GM23338 (cell line): Measurements from ENCODE around the gene NIPAL3. TPM values are rescaled to one million over a fixed set of nuclear protein-coding genes. Genes with fewer than 3 reads are reported as not detected.

Experiments used
- ATAC-seq: fragments of 200-7000 bp; cut with Tn5 transposase; 3 replicates; pipeline ENCODE4 v1.9.1; 2020
- DNase-seq: peaks from one replicate; pipeline ENCODE4 v3.0.0-alpha.2; 2015; ENCODE audit warnings: low spot score
- H2AFZ ChIP-seq: fragments of 200-600 bp; sonication (generic); 2 replicates; pipeline ENCODE4 v1.8.0; 2016; ENCODE audit warnings: antibody characterized with exemption, mild to moderate bottlenecking, moderate library complexity
- H3F3A ChIP-seq: fragments of 200-600 bp; sonication (generic); replicated peaks from 2 replicates; pipeline ENCODE4 v1.8.0; 2017; ENCODE audit warnings: antibody characterized with exemption, mixed run types, low read depth
- H3K27ac ChIP-seq: fragments of 200-600 bp; sonication (generic); 2 replicates; pipeline ENCODE4 v1.6.1; 2016; ENCODE audit warnings: low read depth
- H3K27me3 ChIP-seq: fragments of 200-600 bp; sonication (generic); 2 replicates; pipeline ENCODE4 v1.8.0; 2016; ENCODE audit warnings: mild to moderate bottlenecking, mixed run types, moderate library complexity; ENCODE audit not compliant: insufficient read depth
- H3K36me3 ChIP-seq: fragments of 200-600 bp; sonication (generic); 2 replicates; pipeline ENCODE4 v1.8.0; 2016; ENCODE audit warnings: mild to moderate bottlenecking; ENCODE audit not compliant: insufficient read depth
- H3K4me1 ChIP-seq: fragments of 200-600 bp; sonication (generic); 2 replicates; pipeline ENCODE4 v1.8.0; 2016; ENCODE audit warnings: mild to moderate bottlenecking, moderate library complexity; ENCODE audit not compliant: insufficient read depth
- H3K4me2 ChIP-seq: fragments of 200-600 bp; sonication (generic); 2 replicates; pipeline ENCODE4 v1.7.1; 2017; ENCODE audit warnings: mixed run types
- H3K4me3 ChIP-seq: fragments of 200-600 bp; sonication (generic); 2 replicates; pipeline ENCODE4 v1.6.1; 2016; ENCODE audit warnings: mixed run types
- H3K79me2 ChIP-seq: fragments of 200-600 bp; sonication (generic); replicated peaks from 2 replicates; pipeline ENCODE4 v1.8.0; 2017; ENCODE audit warnings: mild to moderate bottlenecking; ENCODE audit not compliant: insufficient read depth
- H3K9me2 ChIP-seq: fragments of 200-600 bp; sonication (generic); 2 replicates; pipeline ENCODE4 v1.8.0; 2017; ENCODE audit not compliant: insufficient read depth
- H4K20me1 ChIP-seq: fragments of 200-600 bp; sonication (generic); replicated peaks from 2 replicates; pipeline ENCODE4 v1.8.0; 2017; ENCODE audit warnings: mild to moderate bottlenecking; ENCODE audit not compliant: insufficient read depth
- H3K27ac Mint-ChIP-seq: 2 replicates; pipeline ENCODE4 v1.8.0; 2020; ENCODE audit warnings: inconsistent platforms, mild to moderate bottlenecking, moderate library complexity, mixed read lengths
- H3K27me3 Mint-ChIP-seq: 3 replicates; pipeline ENCODE4 v1.8.0; 2022; ENCODE audit warnings: low read depth, mild to moderate bottlenecking, moderate library complexity, mixed read lengths, inconsistent platforms; ENCODE audit not compliant: insufficient read depth, poor library complexity
- H3K36me3 Mint-ChIP-seq: 3 replicates; pipeline ENCODE4 v1.8.0; 2021; ENCODE audit warnings: low read depth, mild to moderate bottlenecking, inconsistent platforms, moderate library complexity, mixed read lengths
- H3K4me1 Mint-ChIP-seq: 3 replicates; pipeline ENCODE4 v1.8.0; 2020; ENCODE audit warnings: mild to moderate bottlenecking, inconsistent platforms, mixed read lengths
- H3K4me3 Mint-ChIP-seq: 3 replicates; pipeline ENCODE4 v1.8.0; 2021; ENCODE audit warnings: moderate library complexity, mild to moderate bottlenecking, inconsistent platforms, mixed read lengths
- H3K9me3 Mint-ChIP-seq: 3 replicates; pipeline ENCODE4 v1.8.0; 2020; ENCODE audit warnings: moderate library complexity, mild to moderate bottlenecking, inconsistent platforms, mixed read lengths
- CREB1 ChIP-seq: fragments of 250-450 bp; sonication (Bioruptor Pico); IDR thresholded peaks from 2 replicates; pipeline ENCODE4 v1.5.0; 2020; ENCODE audit warnings: low read depth, mild to moderate bottlenecking, moderate library complexity
- EZH2 ChIP-seq: fragments of 200-600 bp; sonication (generic); IDR thresholded peaks from one replicate; pipeline ENCODE4 v1.8.0; 2017; ENCODE audit warnings: antibody characterized with exemption, mild to moderate bottlenecking, low read depth; ENCODE audit not compliant: unreplicated experiment
- EZH2phosphoT487 ChIP-seq: fragments of 200-600 bp; sonication (generic); IDR thresholded peaks from one replicate; pipeline ENCODE4 v1.8.1; 2018; ENCODE audit warnings: antibody characterized with exemption; ENCODE audit not compliant: unreplicated experiment
- JUNB ChIP-seq: IDR thresholded peaks from one replicate; pipeline ENCODE4 v1.6.1; 2016; ENCODE audit warnings: antibody characterized with exemption; ENCODE audit not compliant: unreplicated experiment
- NANOG ChIP-seq: IDR thresholded peaks from 2 replicates; pipeline ENCODE4 v1.6.1; 2016; ENCODE audit warnings: antibody characterized with exemption, borderline replicate concordance
- POLR2AphosphoS5 ChIP-seq: IDR thresholded peaks from 2 replicates; pipeline ENCODE4 v1.6.1; 2016; ENCODE audit warnings: antibody characterized with exemption, low read depth
- STAT1 ChIP-seq: IDR thresholded peaks from one replicate; pipeline ENCODE4 v1.6.1; 2016; ENCODE audit warnings: antibody characterized with exemption; ENCODE audit not compliant: unreplicated experiment
- ZNF114 ChIP-seq: fragments of 250-450 bp; sonication (Bioruptor Pico); IDR thresholded peaks from 2 replicates; pipeline ENCODE4 v1.5.0; 2020; ENCODE audit warnings: mild to moderate bottlenecking, moderate library complexity
- ZNF331 ChIP-seq: fragments of 250-450 bp; sonication (Bioruptor Pico); IDR thresholded peaks from 2 replicates; pipeline ENCODE4 v1.5.0; 2020; ENCODE audit warnings: low read depth, mild to moderate bottlenecking, moderate library complexity
- polyA plus RNA-seq: library from polyadenylated mRNA; unstranded; fragments of >200 nt; fragmentation: Nextera tagmentation; extraction: Ambion mirVana; gene quantifications from 2 replicates; pipeline ENCODE4 v1.2.1, GENCODE V29; 2016
- total RNA-seq: library from RNA; depleted of rRNA; stranded (reverse); fragments of >200 nt; shearing (Covaris generic); gene quantifications from 2 replicates; pipeline ENCODE4 v1.2.3, GENCODE V29; 2014
- TF ChIP-seq, protein P1 (sequence below), 2 experiments: fragments of 200-600 bp in 1 of 2; sonication (generic) in 1 of 2; conservative IDR thresholded peaks; 2 replicates each; pipeline versions ENCODE4 v1.5.1 to v1.6.1; 2016 to 2017; ENCODE audit warnings: antibody characterized with exemption in 2 of 2, low read depth in 2 of 2, mild to moderate bottlenecking in 2 of 2, moderate library complexity in 1 of 2
- TF ChIP-seq, protein P2 (sequence below): IDR thresholded peaks from one replicate; pipeline ENCODE4 v1.6.1; 2018; ENCODE audit warnings: antibody characterized with exemption; ENCODE audit not compliant: unreplicated experiment
- TF ChIP-seq, protein P3 (sequence below): fragments of 250-450 bp; sonication (Bioruptor Pico); IDR thresholded peaks from 2 replicates; pipeline ENCODE4 v1.5.0; 2020; ENCODE audit warnings: mild to moderate bottlenecking, moderate library complexity
- TF ChIP-seq, protein P4 (sequence below): IDR thresholded peaks from 2 replicates; pipeline ENCODE4 v1.6.1; 2016; ENCODE audit warnings: antibody characterized with exemption

NIPAL3 gene
- total and polyA plus RNA-seq, 2 experiments from 2014 or later = 5.5 to 9.6 TPM

DNA sequence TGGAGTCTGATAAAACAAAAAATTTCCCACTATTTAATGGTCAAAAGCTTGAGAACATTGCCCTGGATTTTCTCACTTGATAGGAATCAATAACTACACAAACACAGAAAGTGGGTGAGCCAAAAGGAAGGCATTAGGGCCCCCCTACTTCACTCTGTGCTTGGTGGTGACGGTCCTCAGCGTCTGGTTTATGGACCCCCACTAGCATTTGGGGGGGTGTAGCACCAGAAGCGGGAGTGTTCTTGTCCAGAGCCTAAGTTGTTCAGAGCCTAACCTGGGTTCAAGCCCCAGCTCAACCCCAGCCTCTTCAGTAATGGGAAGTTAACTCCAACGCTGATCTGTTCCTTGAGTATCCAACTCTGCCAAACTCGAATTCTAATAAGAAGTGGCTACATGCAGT, 35.1 kb upstream of the NIPAL3 start:
- no peaks in the 10 kb centered on the region for H3K9me2 ChIP-seq
- no peaks in the 10 kb centered on the region for H3K4me1 ChIP-seq
- Mint-ChIP-seq H3K36me3 (no peaks in the 10 kb centered on the region; the same call in 2 of the 3 replicates), H3K27me3 (no peaks in the 10 kb centered on the region), H3K27ac (no peak overlapping the region), H3K4me1 (peaks cover 9% of the 10 kb centered on the region), H3K4me3 (no peak overlapping the region), H3K9me3 (no peaks in the 10 kb centered on the region)
- H3K4me2 ChIP-seq = no peak overlapping the region
- no peaks in the 10 kb centered on the region for H4K20me1 ChIP-seq
- no peaks in the 10 kb centered on the region for H3K36me3 ChIP-seq
- no peak overlapping the region for H2AFZ ChIP-seq
- H3F3A ChIP-seq = no peaks in the 10 kb centered on the region
- no peak overlapping the region for H3K27ac ChIP-seq
- TF ChIP-seq STAT1 (no peak), POLR2AphosphoS5 (no peak), ZNF114 (CRISPR knock-in tag) (no peak), JUNB (no peak), ZNF331 (no peak), EZH2 (no peak), NANOG (no peak), EZH2phosphoT487 (no peak), CREB1 (CRISPR knock-in tag) (no peak)
- TF ChIP-seq, protein P1, sequence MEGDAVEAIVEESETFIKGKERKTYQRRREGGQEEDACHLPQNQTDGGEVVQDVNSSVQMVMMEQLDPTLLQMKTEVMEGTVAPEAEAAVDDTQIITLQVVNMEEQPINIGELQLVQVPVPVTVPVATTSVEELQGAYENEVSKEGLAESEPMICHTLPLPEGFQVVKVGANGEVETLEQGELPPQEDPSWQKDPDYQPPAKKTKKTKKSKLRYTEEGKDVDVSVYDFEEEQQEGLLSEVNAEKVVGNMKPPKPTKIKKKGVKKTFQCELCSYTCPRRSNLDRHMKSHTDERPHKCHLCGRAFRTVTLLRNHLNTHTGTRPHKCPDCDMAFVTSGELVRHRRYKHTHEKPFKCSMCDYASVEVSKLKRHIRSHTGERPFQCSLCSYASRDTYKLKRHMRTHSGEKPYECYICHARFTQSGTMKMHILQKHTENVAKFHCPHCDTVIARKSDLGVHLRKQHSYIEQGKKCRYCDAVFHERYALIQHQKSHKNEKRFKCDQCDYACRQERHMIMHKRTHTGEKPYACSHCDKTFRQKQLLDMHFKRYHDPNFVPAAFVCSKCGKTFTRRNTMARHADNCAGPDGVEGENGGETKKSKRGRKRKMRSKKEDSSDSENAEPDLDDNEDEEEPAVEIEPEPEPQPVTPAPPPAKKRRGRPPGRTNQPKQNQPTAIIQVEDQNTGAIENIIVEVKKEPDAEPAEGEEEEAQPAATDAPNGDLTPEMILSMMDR (conservative IDR thresholded peaks at IDR 0.05; ENCODE audit: low read depth in 2 of 2) = no peak
- TF ChIP-seq, protein P2, sequence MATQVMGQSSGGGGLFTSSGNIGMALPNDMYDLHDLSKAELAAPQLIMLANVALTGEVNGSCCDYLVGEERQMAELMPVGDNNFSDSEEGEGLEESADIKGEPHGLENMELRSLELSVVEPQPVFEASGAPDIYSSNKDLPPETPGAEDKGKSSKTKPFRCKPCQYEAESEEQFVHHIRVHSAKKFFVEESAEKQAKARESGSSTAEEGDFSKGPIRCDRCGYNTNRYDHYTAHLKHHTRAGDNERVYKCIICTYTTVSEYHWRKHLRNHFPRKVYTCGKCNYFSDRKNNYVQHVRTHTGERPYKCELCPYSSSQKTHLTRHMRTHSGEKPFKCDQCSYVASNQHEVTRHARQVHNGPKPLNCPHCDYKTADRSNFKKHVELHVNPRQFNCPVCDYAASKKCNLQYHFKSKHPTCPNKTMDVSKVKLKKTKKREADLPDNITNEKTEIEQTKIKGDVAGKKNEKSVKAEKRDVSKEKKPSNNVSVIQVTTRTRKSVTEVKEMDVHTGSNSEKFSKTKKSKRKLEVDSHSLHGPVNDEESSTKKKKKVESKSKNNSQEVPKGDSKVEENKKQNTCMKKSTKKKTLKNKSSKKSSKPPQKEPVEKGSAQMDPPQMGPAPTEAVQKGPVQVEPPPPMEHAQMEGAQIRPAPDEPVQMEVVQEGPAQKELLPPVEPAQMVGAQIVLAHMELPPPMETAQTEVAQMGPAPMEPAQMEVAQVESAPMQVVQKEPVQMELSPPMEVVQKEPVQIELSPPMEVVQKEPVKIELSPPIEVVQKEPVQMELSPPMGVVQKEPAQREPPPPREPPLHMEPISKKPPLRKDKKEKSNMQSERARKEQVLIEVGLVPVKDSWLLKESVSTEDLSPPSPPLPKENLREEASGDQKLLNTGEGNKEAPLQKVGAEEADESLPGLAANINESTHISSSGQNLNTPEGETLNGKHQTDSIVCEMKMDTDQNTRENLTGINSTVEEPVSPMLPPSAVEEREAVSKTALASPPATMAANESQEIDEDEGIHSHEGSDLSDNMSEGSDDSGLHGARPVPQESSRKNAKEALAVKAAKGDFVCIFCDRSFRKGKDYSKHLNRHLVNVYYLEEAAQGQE = no peak
- TF ChIP-seq, protein P3, sequence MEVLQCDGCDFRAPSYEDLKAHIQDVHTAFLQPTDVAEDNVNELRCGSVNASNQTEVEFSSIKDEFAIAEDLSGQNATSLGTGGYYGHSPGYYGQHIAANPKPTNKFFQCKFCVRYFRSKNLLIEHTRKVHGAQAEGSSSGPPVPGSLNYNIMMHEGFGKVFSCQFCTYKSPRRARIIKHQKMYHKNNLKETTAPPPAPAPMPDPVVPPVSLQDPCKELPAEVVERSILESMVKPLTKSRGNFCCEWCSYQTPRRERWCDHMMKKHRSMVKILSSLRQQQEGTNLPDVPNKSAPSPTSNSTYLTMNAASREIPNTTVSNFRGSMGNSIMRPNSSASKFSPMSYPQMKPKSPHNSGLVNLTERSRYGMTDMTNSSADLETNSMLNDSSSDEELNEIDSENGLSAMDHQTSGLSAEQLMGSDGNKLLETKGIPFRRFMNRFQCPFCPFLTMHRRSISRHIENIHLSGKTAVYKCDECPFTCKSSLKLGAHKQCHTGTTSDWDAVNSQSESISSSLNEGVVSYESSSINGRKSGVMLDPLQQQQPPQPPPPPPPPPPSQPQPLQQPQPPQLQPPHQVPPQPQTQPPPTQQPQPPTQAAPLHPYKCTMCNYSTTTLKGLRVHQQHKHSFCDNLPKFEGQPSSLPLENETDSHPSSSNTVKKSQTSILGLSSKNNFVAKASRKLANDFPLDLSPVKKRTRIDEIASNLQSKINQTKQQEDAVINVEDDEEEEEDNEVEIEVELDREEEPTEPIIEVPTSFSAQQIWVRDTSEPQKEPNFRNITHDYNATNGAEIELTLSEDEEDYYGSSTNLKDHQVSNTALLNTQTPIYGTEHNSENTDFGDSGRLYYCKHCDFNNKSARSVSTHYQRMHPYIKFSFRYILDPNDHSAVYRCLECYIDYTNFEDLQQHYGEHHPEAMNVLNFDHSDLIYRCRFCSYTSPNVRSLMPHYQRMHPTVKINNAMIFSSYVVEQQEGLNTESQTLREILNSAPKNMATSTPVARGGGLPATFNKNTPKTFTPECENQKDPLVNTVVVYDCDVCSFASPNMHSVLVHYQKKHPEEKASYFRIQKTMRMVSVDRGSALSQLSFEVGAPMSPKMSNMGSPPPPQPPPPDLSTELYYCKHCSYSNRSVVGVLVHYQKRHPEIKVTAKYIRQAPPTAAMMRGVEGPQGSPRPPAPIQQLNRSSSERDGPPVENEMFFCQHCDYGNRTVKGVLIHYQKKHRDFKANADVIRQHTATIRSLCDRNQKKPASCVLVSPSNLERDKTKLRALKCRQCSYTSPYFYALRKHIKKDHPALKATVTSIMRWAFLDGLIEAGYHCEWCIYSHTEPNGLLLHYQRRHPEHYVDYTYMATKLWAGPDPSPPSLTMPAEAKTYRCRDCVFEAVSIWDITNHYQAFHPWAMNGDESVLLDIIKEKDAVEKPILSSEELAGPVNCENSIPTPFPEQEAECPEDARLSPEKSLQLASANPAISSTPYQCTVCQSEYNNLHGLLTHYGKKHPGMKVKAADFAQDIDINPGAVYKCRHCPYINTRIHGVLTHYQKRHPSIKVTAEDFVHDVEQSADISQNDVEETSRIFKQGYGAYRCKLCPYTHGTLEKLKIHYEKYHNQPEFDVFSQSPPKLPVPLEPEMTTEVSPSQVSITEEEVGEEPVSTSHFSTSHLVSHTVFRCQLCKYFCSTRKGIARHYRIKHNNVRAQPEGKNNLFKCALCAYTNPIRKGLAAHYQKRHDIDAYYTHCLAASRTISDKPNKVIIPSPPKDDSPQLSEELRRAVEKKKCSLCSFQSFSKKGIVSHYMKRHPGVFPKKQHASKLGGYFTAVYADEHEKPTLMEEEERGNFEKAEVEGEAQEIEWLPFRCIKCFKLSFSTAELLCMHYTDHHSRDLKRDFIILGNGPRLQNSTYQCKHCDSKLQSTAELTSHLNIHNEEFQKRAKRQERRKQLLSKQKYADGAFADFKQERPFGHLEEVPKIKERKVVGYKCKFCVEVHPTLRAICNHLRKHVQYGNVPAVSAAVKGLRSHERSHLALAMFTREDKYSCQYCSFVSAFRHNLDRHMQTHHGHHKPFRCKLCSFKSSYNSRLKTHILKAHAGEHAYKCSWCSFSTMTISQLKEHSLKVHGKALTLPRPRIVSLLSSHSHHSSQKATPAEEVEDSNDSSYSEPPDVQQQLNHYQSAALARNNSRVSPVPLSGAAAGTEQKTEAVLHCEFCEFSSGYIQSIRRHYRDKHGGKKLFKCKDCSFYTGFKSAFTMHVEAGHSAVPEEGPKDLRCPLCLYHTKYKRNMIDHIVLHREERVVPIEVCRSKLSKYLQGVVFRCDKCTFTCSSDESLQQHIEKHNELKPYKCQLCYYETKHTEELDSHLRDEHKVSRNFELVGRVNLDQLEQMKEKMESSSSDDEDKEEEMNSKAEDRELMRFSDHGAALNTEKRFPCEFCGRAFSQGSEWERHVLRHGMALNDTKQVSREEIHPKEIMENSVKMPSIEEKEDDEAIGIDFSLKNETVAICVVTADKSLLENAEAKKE (CRISPR knock-in tag) = no peak
- TF ChIP-seq, protein P4, sequence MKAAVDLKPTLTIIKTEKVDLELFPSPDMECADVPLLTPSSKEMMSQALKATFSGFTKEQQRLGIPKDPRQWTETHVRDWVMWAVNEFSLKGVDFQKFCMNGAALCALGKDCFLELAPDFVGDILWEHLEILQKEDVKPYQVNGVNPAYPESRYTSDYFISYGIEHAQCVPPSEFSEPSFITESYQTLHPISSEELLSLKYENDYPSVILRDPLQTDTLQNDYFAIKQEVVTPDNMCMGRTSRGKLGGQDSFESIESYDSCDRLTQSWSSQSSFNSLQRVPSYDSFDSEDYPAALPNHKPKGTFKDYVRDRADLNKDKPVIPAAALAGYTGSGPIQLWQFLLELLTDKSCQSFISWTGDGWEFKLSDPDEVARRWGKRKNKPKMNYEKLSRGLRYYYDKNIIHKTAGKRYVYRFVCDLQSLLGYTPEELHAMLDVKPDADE = no peak
- no peaks in the 10 kb centered on the region for H3K27me3 ChIP-seq
- no peaks in the 10 kb centered on the region for H3K79me2 ChIP-seq
- ATAC-seq (no peak), DNase-seq (no peak)
- no peak overlapping the region for H3K4me3 ChIP-seq
